Activated T-cell treated with anti-CD3 and anti-CD28 coated beads, Interleukin-2, amount 50 U/mL, for 24 hours (primary cell): ENCODE data around the gene AFG3L2.

ENCODE experiments used
- DNase-seq: peaks from one replicate; pipeline ENCODE4 v3.0.0-alpha.2; 2020
- H3K27ac Mint-ChIP-seq: 2 replicates; pipeline ENCODE4 v1.8.0; 2020; ENCODE audit warnings: mild to moderate bottlenecking, mixed read lengths
- H3K27me3 Mint-ChIP-seq: 2 replicates; pipeline ENCODE4 v1.8.0; 2020; ENCODE audit warnings: mixed read lengths
- H3K36me3 Mint-ChIP-seq: 2 replicates; pipeline ENCODE4 v1.8.0; 2020; ENCODE audit warnings: low read depth, mixed read lengths
- H3K4me1 Mint-ChIP-seq: 2 replicates; pipeline ENCODE4 v1.8.0; 2020; ENCODE audit warnings: low read depth, mixed read lengths
- H3K4me3 Mint-ChIP-seq: 2 replicates; pipeline ENCODE4 v1.8.0; 2020; ENCODE audit warnings: mild to moderate bottlenecking, moderate library complexity, mixed read lengths
- H3K9me3 Mint-ChIP-seq: 2 replicates; pipeline ENCODE4 v1.8.0; 2020; ENCODE audit warnings: mixed read lengths

The AFG3L2 gene

DNA sequence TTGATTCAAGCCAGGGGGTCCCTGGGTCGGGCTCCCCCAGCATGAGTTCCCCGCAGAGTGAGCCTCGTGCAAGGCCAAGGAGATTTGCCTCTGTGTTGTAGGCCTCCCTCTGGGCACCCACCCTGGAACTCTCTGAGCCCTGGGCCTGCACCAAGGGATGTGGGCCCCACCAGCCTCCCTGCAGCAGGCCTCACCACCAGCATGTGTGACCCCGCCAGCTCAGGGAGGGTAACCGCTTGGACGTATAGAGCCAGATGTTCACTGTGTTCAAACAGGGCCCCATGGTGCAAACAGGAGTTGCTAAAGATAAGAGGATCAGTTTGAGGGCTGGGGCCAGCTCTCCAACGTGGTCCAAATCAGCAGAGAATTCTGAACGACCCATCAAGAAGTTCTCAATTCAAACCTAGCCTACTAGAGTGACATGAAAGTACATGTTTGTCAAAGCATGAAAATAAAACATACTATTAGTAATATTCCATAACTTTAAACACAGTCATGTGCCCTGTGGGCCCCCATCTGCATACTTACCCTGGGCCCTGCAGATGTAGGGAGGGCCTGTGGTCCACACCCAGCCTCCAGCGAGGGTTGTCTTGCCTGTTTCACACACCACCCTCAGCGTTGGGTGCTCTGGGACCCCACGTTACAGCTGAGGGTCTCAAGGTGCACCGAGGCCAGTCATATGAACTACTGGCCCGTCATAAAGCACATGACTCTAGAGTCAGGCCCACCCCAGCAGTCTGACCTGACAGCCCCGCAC, 74.5 kb downstream of the AFG3L2 start:
- Mint-ChIP-seq H3K9me3 (no peaks in the 10 kb centered on the region), H3K4me3 (no peak overlapping the region), H3K4me1 (peaks cover 11% of the 10 kb centered on the region), H3K36me3 (no peaks in the 10 kb centered on the region), H3K27me3 (peaks cover 50% of the 10 kb centered on the region), H3K27ac (no peak overlapping the region)
- DNase-seq, result no peak

DNA sequence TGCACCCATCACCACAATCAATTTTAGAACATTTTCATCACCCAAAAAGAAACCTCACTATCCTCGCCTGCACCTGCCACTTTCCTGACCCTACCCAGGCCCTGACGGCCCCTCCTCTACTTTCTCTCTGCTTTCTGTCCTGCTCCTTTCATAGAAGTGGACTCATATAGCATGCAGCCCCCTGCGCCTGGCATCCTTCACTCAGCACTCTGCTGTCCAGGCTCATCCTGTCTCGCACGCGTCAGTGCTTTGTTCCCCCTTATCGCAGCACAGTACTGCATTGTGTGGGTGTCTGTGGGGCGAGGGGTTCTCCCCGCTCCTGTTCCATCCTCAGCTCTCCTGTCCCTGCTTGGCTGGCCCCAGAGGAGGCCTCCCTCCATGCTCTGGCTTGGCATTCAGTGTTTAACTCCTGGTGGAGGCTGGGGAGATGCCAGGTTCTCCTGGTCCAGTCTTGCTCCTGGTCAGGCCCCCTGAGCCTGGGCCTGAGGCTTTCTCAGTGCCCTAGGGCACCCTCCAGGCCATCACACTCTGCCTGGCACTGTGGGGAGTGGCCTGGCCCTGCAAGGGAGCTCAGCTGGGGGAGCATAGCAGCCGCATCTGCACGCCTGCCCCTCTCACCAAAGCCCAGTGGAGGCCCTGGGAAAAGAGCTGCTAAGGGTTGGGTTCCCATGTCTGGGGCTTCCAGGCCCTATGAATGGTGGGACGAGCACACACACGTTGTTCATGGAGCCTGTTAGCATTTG, 75.6 kb downstream of the AFG3L2 start:
- H3K27me3 Mint-ChIP-seq, result peaks cover 42% of the 10 kb centered on the region
- no peaks in the 10 kb centered on the region for H3K9me3 Mint-ChIP-seq
- H3K27ac Mint-ChIP-seq, result no peak overlapping the region
- no peak for DNase-seq
- no peaks in the 10 kb centered on the region for H3K36me3 Mint-ChIP-seq
- no peaks in the 10 kb centered on the region for H3K4me1 Mint-ChIP-seq
- no peak overlapping the region for H3K4me3 Mint-ChIP-seq

DNA sequence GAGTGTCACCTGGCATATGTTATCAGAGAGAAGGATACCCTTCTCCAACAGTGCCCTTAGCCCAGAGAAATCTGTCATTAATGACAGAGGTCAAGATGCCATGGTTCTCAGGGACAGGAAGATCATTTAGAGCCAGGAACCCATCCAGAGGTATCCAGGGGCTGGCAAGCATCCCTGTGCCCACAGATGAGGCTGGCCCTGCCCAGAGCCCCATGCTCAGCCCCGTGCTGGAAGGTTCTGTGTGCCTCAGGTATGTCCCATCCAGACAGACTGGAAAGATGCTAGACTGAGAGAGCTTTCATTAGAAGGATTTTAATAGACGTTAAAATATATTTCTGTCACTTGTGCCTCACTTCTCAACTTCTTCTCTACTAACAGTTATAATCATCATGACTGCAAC, 77.2 kb downstream of the AFG3L2 start:
- no peaks in the 10 kb centered on the region for H3K9me3 Mint-ChIP-seq
- no peaks in the 10 kb centered on the region for H3K4me1 Mint-ChIP-seq
- no peak overlapping the region for H3K4me3 Mint-ChIP-seq
- H3K36me3 Mint-ChIP-seq, result no peaks in the 10 kb centered on the region
- no peak overlapping the region for H3K27ac Mint-ChIP-seq
- DNase-seq, result no peak
- peaks cover 27% of the 10 kb centered on the region for H3K27me3 Mint-ChIP-seq

DNA sequence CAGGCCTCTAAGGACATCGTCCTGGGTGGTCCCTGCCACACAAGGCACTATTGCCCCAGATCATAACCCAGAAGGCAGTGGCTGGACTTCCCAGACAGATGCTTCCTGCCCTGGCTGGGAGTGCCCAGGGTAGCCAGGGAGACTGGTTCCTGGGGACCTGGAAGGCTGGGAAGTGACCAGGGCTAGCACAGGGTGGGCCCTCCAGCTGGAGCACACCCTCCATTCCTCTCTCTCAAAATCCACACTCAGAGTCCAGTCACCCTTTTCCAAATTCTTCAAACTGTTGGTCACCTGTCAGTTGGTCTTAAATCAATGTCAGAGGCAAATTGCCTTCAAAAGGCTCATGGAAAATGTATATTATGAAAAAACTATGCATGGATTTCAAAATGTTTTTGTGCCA, 80.6 kb downstream of the AFG3L2 start:
- Mint-ChIP-seq H3K27ac (no peak overlapping the region), H3K4me1 (no peaks in the 10 kb centered on the region), H3K9me3 (no peaks in the 10 kb centered on the region), H3K4me3 (no peak overlapping the region), H3K36me3 (no peaks in the 10 kb centered on the region), H3K27me3 (peaks cover 18% of the 10 kb centered on the region)
- DNase-seq, result no peak

DNA sequence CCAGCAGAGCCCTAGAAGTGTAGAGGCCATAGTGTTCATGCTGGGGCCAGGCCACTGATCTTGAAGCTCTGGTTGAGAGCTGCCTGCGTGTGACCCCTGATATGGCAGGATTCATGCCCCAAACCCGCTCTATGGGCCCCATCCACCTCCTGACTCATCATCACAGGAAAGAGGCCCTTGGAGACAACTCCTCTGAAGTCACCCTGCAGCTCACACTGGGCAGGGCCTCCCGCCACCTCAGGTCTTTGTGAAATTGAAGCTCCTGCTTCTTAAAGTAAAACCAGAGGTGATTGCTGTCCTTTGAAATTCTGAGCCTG, 81.0 kb downstream of the AFG3L2 start:
- H3K9me3 Mint-ChIP-seq, result no peaks in the 10 kb centered on the region
- no peak overlapping the region for H3K27ac Mint-ChIP-seq
- no peaks in the 10 kb centered on the region for H3K36me3 Mint-ChIP-seq
- H3K4me1 Mint-ChIP-seq, result no peaks in the 10 kb centered on the region
- DNase-seq, result no peak
- no peak overlapping the region for H3K4me3 Mint-ChIP-seq
- H3K27me3 Mint-ChIP-seq, result peaks cover 18% of the 10 kb centered on the region

DNA sequence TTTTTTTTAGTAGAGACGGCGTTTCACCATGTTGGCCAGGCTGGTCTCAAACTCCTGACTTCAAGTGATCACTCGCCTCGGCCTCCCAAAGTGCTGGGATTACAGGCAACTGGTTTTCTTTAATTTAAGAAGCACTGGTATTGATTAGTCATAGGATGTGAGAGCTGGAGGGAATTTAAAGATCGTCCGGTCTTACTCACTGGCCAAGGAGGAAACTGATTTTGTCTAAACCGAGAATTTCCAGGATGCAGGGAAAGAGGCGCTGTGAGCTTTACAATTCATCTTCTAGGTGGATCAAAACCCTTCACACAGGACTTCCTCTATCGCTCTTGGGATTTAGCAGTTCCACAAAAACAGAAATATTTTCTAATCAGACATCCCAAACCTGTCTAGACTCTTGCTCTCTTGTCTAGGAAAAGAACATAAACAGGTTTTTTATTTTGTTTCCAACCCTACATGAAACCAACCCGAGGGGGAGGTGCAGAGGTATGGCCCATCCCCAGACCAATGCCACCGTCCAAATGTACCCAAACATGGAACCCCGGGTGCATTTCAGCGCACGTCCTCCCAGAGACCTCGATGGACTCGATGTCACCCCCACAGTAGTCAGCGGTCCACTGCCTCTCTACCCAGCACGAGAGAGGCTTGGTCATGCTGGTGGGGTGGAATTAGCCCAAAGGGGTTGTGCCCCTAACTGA, 81.5 kb downstream of the AFG3L2 start:
- no peaks in the 10 kb centered on the region for H3K36me3 Mint-ChIP-seq
- H3K9me3 Mint-ChIP-seq, result no peaks in the 10 kb centered on the region
- no peaks in the 10 kb centered on the region for H3K4me1 Mint-ChIP-seq
- H3K4me3 Mint-ChIP-seq, result no peak overlapping the region
- H3K27me3 Mint-ChIP-seq, result peaks cover 17% of the 10 kb centered on the region
- DNase-seq, result no peak
- H3K27ac Mint-ChIP-seq, result no peak overlapping the region

DNA sequence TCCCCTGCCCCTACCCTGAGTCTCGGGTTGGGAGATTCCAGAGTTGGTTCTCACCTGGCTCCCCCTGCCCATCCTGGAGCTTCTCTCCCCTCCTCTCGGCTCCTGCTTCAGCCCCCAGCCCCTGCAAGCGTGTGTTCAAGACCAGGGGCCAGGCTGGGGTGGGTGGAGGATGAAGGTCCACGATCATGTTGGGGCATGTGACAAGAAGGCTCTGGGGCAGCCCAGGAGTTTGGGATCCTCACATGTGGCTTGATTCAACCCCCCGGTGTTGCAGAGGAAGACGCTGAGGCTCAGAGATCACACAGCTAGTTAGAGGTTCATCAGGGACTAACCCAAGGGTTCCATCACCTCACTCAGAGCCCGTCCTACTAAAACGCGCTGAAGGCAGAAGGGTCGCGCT, 83.2 kb downstream of the AFG3L2 start:
- no peaks in the 10 kb centered on the region for H3K36me3 Mint-ChIP-seq
- H3K4me1 Mint-ChIP-seq, result no peaks in the 10 kb centered on the region
- no peak for DNase-seq
- H3K27ac Mint-ChIP-seq, result no peak overlapping the region
- H3K9me3 Mint-ChIP-seq, result no peaks in the 10 kb centered on the region
- peaks cover 30% of the 10 kb centered on the region for H3K27me3 Mint-ChIP-seq
- H3K4me3 Mint-ChIP-seq, result no peak overlapping the region

DNA sequence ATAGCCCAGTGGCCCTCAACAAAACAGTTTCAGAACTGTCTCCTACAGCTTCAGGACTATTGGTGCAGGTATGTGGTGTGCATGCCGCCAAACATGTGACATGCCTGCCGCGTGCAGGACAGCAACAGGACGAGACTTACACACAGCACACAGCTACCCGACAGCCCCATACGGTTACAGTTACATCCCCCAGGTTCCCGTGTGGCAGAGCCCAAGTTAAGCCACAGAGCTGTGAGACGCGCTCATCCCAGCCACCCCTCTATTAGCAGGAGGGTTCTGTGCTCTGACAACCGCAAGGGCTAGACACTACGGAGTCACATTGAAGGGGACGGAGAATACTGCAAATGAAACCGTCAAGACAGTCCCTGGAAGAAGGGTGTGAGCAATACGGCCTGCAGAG, 85.3 kb downstream of the AFG3L2 start:
- Mint-ChIP-seq H3K9me3 (no peaks in the 10 kb centered on the region), H3K27me3 (peaks cover 43% of the 10 kb centered on the region), H3K27ac (no peak overlapping the region), H3K36me3 (no peaks in the 10 kb centered on the region), H3K4me1 (peaks cover 6% of the 10 kb centered on the region), H3K4me3 (no peak overlapping the region)
- no peak for DNase-seq

DNA sequence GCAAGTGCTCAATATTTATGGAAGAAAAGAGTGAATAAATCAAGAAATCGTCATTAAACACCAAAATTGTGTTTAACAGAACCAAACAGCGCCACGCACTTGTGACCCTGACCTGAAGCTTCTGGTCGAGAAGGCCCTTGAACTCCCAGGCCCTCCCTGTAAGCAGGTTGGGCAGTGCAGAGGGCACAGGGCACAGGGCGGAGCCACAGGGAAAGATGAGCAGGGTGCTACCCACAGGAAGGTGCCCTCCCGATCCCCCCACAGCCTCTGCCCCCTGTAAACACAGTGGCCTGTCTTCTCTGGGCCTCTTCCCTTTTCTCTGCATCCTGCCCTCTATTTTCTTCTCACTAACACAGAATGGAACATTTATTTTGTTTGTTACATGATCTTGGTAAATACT, 85.9 kb downstream of the AFG3L2 start:
- Mint-ChIP-seq H3K27me3 (peaks cover 41% of the 10 kb centered on the region), H3K4me1 (peaks cover 6% of the 10 kb centered on the region)
- no peak for DNase-seq

DNA sequence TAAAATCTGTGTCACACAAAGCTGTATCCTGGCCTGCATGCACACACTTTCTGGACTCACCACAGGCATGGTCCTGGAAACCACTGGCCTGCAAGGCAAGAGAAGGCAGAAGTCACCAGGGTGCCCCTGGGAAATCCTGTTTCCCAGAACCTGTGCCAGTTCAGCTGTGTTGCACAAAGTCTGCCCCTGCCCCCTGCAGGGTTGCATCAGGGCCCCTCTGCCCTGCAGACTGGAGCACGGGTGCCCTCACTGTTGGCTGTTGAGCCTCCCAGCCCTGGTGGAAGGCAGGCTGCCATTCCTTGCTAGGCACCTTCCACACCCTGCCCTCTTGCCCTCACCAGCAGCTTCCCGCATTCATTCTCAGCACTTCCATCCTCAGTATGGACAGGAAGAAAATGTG, 86.9 kb downstream of the AFG3L2 start:
- Mint-ChIP-seq H3K27ac (no peak overlapping the region), H3K9me3 (no peaks in the 10 kb centered on the region), H3K4me1 (peaks cover 6% of the 10 kb centered on the region), H3K4me3 (no peak overlapping the region), H3K27me3 (peaks cover 46% of the 10 kb centered on the region), H3K36me3 (no peaks in the 10 kb centered on the region)
- no peak for DNase-seq

More for the DNA sequence above, 85.9 kb downstream of the AFG3L2 start:
- no peak overlapping the region for H3K27ac Mint-ChIP-seq
- H3K4me3 Mint-ChIP-seq, result no peak overlapping the region
- H3K9me3 Mint-ChIP-seq, result no peaks in the 10 kb centered on the region
- H3K36me3 Mint-ChIP-seq, result no peaks in the 10 kb centered on the region

DNA sequence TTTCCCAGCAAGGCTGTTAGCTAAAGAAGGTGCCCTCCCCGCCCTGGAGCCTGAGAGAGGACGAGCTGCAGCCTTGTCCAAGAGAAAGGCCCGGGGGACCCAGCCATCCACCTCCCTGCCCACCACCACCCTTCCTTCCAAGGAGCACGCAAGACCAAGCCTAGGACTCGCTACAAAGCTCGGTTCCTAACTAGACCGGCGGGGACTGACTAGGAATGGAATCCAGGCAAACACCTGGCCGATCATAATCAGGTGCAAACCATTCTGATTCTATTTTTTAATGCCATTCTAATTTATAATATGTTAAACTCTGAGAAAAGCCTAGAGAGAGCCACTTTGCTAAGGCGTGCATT, 88.6 kb downstream of the AFG3L2 start:
- Mint-ChIP-seq H3K27ac (no peak overlapping the region), H3K36me3 (no peaks in the 10 kb centered on the region), H3K4me3 (no peak overlapping the region), H3K27me3 (peaks cover 56% of the 10 kb centered on the region), H3K4me1 (peaks cover 6% of the 10 kb centered on the region), H3K9me3 (no peaks in the 10 kb centered on the region)
- DNase-seq, result no peak

DNA sequence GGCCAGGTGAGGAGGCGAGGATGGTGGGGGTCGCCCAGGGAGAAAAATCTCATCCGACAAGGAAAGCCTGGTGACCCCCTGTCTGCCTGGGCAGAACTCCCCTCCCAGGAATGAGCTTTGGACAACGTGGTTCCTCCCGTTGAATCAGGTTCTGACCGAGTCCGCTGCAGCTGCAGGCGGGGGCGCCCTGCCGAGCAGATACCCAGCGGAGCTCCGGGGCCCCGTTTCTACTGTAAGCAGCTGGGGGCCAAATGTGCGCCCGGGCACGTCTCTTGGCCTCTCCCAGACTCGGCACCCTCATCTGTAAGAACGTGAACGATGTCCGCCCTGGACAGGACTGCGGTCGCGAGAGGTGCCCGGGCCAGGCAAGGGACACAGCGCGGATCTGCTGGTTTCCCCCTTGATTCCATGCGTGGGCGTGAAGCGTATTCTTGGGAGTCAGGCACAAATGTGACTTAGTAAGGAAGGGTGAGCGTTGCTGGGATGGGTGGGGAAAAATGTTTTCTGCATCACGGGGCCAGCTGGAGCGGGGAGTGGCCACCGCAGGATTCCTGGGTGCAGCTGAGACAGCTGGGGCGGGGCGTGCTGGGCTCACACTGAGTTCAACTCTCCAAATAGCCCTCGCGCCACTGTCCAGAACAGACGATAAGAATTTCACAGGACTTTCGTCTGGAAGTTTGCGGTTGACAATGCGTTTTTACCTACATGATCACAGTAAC, 89.2 kb downstream of the AFG3L2 start:
- Mint-ChIP-seq H3K27ac (no peak overlapping the region), H3K9me3 (no peaks in the 10 kb centered on the region), H3K36me3 (no peaks in the 10 kb centered on the region), H3K4me3 (no peak overlapping the region), H3K27me3 (peaks cover 61% of the 10 kb centered on the region), H3K4me1 (peaks cover 6% of the 10 kb centered on the region)
- no peak for DNase-seq

DNA sequence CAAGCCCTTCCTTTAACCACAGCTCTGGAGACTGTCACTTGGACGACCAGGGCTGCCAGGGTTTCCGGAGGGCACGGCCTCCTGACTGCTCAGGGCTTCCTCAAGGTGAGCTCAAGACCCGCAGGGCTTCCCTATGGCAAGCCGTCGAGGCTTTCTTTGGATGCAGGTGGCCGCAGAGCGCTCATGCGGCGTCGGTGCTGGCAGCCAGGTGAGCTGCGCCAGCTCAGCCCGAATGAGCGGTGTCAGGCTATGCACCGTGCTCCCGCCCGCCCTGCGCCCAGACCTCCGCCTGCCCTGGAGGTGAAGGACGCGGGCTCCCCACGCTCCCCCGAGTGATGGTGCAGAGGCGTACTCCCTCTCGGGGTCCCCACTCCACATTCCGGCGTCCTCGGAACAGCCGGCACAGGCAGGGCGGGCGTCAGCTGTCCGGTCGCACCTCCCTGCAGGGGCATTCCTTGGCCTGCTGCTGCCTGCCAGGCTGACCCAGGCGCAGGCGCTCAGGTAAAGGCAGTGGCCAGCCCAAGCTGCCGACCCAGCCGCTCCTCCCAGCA, 89.8 kb downstream of the AFG3L2 start:
- H3K27me3 Mint-ChIP-seq, result peaks cover 65% of the 10 kb centered on the region
- H3K36me3 Mint-ChIP-seq, result no peaks in the 10 kb centered on the region
- DNase-seq, result no peak
- no peaks in the 10 kb centered on the region for H3K9me3 Mint-ChIP-seq
- peaks cover 6% of the 10 kb centered on the region for H3K4me1 Mint-ChIP-seq
- no peak overlapping the region for H3K4me3 Mint-ChIP-seq
- no peak overlapping the region for H3K27ac Mint-ChIP-seq

DNA sequence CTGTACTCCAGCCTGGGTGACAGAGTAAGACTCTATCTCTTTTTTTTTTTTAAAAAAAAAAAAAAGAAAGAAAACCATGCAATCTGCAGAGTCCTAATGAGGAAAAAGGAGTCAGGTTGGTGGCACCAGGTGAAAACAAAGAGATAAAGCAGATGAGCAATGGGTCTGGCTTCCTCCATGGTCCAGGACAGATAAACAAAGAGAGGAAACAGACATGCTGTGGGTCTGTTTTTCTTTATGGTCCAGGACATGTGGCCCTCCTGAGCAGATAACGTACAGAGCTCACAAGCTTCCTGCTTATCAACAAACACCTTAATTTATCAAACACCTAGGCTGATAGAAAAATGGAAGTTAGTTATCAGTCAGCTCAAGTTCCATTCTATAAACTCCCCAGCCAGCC, 93.4 kb downstream of the AFG3L2 start:
- Mint-ChIP-seq H3K4me1 (peaks cover 6% of the 10 kb centered on the region), H3K27ac (no peak overlapping the region), H3K27me3 (peaks cover 42% of the 10 kb centered on the region), H3K9me3 (no peaks in the 10 kb centered on the region), H3K36me3 (no peaks in the 10 kb centered on the region), H3K4me3 (no peak overlapping the region)
- no peak for DNase-seq
